Lower leg skin (tissue), 3 donors: ENCODE results near the gene FZD4.

ENCODE experiments used
- CTCF ChIP-seq, 3 donors: fragments of 450-650 bp; IDR thresholded peaks; one replicate each; pipeline ENCODE4 v1.5.1; 2016; ENCODE audit warnings: antibody characterized with exemption in 3 of 3, mild to moderate bottlenecking in 3 of 3, moderate library complexity in 2 of 3
- POLR2A ChIP-seq, 2 donors: fragments of 450-650 bp; IDR thresholded peaks; one replicate each; pipeline ENCODE4 v1.6.1; 2016 to 2017; ENCODE audit warnings: antibody characterized with exemption in 2 of 2, mild to moderate bottlenecking in 1 of 2, moderate library complexity in 1 of 2

GRCh38 chr11:86951706-86952105 lies 3.5 kb downstream of the FZD4 start:
- TF ChIP-seq CTCF (IDR thresholded peaks at IDR 0.05) (no peak), POLR2A (IDR thresholded peaks at IDR 0.05) (no peak)
